Vagina (tissue), 2 donors: ENCODE data around the gene NKX3-2.

ENCODE experiments used
- CTCF ChIP-seq, 3 experiments: fragments of 450-650 bp in 2 of 3; fragments of 200-600 bp in 1 of 3; sonication (generic) in 1 of 3; IDR thresholded peaks; one replicate each; pipeline ENCODE4 v1.5.1; 2017 to 2019; ENCODE audit warnings: antibody characterized with exemption in 3 of 3, mild to moderate bottlenecking in 2 of 3, moderate library complexity in 2 of 3
- POLR2A ChIP-seq, 2 donors: fragments of 450-650 bp; IDR thresholded peaks; one replicate each; pipeline ENCODE4 v1.6.1; 2017; ENCODE audit warnings: antibody characterized with exemption in 2 of 2, mild to moderate bottlenecking in 2 of 2, moderate library complexity in 2 of 2
- POLR2AphosphoS5 ChIP-seq, 2 donors: sonication (generic); formaldehyde crosslinking; IDR thresholded peaks; one replicate each; pipeline ENCODE4 v1.9.0; 2017; ENCODE audit warnings: antibody characterized with exemption in 2 of 2, mild to moderate bottlenecking in 2 of 2, low read depth in 1 of 2; ENCODE audit not compliant: insufficient read depth in 1 of 2

DNA sequence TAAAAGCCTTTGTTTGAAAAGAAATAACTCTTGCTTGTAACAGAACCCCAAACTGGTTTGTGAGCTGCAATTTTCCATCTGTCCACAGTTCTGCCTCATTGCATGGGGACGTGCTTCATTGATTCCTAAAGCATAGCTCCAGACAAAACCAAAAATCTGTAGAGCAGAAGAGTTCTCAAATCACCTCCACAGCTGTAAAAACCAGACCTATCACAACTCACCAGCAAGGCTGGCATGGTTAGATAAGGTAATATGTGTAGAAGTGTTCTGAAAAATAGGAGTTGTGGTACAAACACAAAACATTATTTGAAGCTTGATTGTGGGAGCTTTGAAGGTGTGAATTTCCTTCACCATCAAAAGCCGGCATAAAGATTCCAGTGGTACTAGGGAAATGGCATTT, 47.7 kb downstream of the NKX3-2 start:
- TF ChIP-seq CTCF (IDR thresholded peaks at IDR 0.05) (no peak), POLR2A (IDR thresholded peaks at IDR 0.05) (no peak), POLR2AphosphoS5 (IDR thresholded peaks at IDR 0.05; ENCODE audit: insufficient read depth in 1 of 2, low read depth in 1 of 2) (no peak)
